Hematopoietic multipotent progenitor cell treated with erythropoietin and hydrocortisone succinate and interleukin-3 and kit ligand, for 15 days (in vitro differentiated cells): ENCODE data around the gene HSPB2.

Experiments used
- DNase-seq: peaks from one replicate; pipeline ENCODE4 v3.0.0-alpha.2; 2015; ENCODE audit warnings: low spot score

HSPB2 gene

GRCh38 chr11:111939836-111940604 lies 27.5 kb downstream of the HSPB2 start:
- DNase-seq = no peak

GRCh38 chr11:111941963-111942362 lies 29.4 kb downstream of the HSPB2 start:
- peak; percentile 18 for DNase-seq

- no peak for DNase-seq
Measured at GRCh38 chr11:111942829-111943228, 30.3 kb downstream of the HSPB2 start.

- DNase-seq = no peak
Measured at GRCh38 chr11:111944139-111944538, 31.6 kb downstream of the HSPB2 start.

- no peak for DNase-seq
Measured at GRCh38 chr11:111944651-111945051, 32.1 kb downstream of the HSPB2 start.

- no peak for DNase-seq
Measured at GRCh38 chr11:111945198-111945597, 32.7 kb downstream of the HSPB2 start.

GRCh38 chr11:111946499-111946898 lies 34.0 kb downstream of the HSPB2 start:
- no peak for DNase-seq

GRCh38 chr11:111947143-111947542 lies 34.6 kb downstream of the HSPB2 start:
- no peak for DNase-seq

GRCh38 chr11:111949519-111950426 lies 37.2 kb downstream of the HSPB2 start:
- no peak for DNase-seq

- DNase-seq = no peak
Measured at GRCh38 chr11:111951565-111951964, 39.0 kb downstream of the HSPB2 start.

- no peak for DNase-seq
Measured at GRCh38 chr11:111954154-111954553, 41.6 kb downstream of the HSPB2 start.

- no peak for DNase-seq
Measured at GRCh38 chr11:111957663-111958444, 45.3 kb downstream of the HSPB2 start.

- DNase-seq = no peak
Measured at GRCh38 chr11:111960916-111961315, 48.4 kb downstream of the HSPB2 start.

GRCh38 chr11:111961389-111962300 lies 49.1 kb downstream of the HSPB2 start:
- DNase-seq = no peak
